ENCODE results near the gene NDUFS4. TPM values are rescaled to one million over a fixed set of nuclear protein-coding genes. Genes with fewer than 3 reads are reported as not detected.

The NDUFS4 gene
- total RNA-seq, 1 donor from 2014 or later = 3.0 TPM

GRCh38 chr5:53667621-53668020, 107.2 kb downstream of the NDUFS4 start:
- Histone ChIP-seq H3K9me3 (no peaks in the 10 kb centered on the region), H3K4me1 (no peaks in the 10 kb centered on the region), H3K36me3 (peaks cover 0 to 10% of the 10 kb centered on the region in 2 donors), H3K27me3 (no peaks in the 10 kb centered on the region), H3K27ac (no peak overlapping the region), H3K4me3 (no peak overlapping the region)
- TF ChIP-seq CTCF (IDR thresholded peaks at IDR 0.05) = no peak
- intact Hi-C loops (cut with DNase I) = no loop called here
- no peak for DNase-seq (ENCODE audit: low spot score in 2 of 2)

- peaks cover 0 to 2% of the 10 kb centered on the region in 2 donors for H3K36me3 ChIP-seq
- intact Hi-C loops (cut with DNase I) = no loop called here
- H3K9me3 ChIP-seq = no peaks in the 10 kb centered on the region
- H3K4me3 ChIP-seq = no peak overlapping the region
- no peaks in the 10 kb centered on the region for H3K4me1 ChIP-seq
- no peak overlapping the region for H3K27ac ChIP-seq
- no peak for TF ChIP-seq CTCF (IDR thresholded peaks at IDR 0.05)
- no peak for DNase-seq (ENCODE audit: low spot score in 2 of 2)
- no peaks in the 10 kb centered on the region for H3K27me3 ChIP-seq
These were observed 111.0 kb downstream of the NDUFS4 start for GRCh38 chr5:53671447-53671846.

GRCh38 chr5:53674121-53674520, 113.7 kb downstream of the NDUFS4 start:
- H3K9me3 ChIP-seq = no peaks in the 10 kb centered on the region
- no peak overlapping the region for H3K4me3 ChIP-seq
- H3K36me3 ChIP-seq = no peaks in the 10 kb centered on the region
- H3K4me1 ChIP-seq = no peaks in the 10 kb centered on the region
- H3K27me3 ChIP-seq = no peaks in the 10 kb centered on the region
- H3K27ac ChIP-seq = no peak overlapping the region
- TF ChIP-seq CTCF (IDR thresholded peaks at IDR 0.05) = no peak
- DNase-seq (ENCODE audit: low spot score in 2 of 2) = no peak
- intact Hi-C loops (cut with DNase I) = no loop called here

DNA sequence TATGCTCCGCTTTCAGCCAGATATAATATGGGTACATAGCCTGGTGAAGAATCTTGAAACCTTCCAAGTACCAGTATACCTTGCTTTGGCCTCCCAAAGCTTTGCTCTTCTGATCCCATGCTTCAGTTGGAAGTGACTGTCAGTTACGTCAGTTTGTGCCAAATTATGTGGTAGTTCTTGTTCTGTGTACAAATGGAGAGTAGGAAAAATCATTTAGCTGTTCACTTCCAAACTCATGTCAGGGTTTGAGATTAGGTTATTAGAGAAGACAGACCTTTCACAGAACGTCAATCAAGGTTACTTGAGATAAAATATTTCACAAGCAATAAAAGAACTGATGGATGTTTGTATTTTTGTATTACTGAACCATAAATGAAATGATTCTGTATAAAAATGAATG, 117.2 kb downstream of the NDUFS4 start:
- Histone ChIP-seq H3K36me3 (peaks cover 0 to 17% of the 10 kb centered on the region in 2 donors), H3K4me3 (no peak overlapping the region), H3K9me3 (peaks cover 0 to 4% of the 10 kb centered on the region in 2 donors), H3K27ac (no peak overlapping the region), H3K27me3 (no peaks in the 10 kb centered on the region), H3K4me1 (no peaks in the 10 kb centered on the region)
- TF ChIP-seq CTCF (IDR thresholded peaks at IDR 0.05) = no peak
- DNase-seq (ENCODE audit: low spot score in 2 of 2) = no peak
- intact Hi-C loops (cut with DNase I) = no loop called here

DNA sequence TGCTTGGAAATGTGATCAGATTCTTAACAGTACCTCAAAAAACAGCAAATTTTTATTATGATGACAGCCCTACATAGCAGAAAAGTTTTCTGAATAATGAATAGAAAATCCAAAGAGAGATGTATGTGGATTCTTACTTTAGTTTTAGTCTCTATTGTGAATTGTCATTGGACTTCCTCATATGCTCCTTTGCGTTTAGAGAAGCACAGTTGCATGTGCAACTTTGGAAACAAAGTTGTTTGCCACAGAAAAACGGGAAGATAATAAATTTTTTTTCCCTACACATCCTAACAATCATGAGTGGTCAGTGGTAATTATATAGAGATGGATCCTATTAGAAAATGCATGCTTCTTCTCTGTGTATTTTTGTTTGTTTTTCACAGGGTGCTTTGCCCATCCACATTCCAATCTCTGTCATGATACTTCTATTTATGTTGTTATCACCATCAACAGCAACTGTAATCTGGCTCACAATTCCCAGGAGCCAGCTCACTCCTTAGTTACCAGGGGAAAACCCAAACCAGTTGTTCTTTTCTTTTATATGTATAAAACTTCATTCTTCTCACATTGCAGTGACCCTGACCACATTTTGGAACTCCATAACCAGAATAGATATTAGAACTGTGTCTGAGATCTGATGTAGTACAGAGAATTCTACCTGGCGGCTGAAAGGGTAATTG, 118.7 kb downstream of the NDUFS4 start:
- Histone ChIP-seq H3K27ac (no peak overlapping the region), H3K4me1 (no peaks in the 10 kb centered on the region), H3K4me3 (no peak overlapping the region), H3K27me3 (no peaks in the 10 kb centered on the region), H3K9me3 (peaks cover 0 to 4% of the 10 kb centered on the region in 2 donors), H3K36me3 (peaks cover 3 to 31% of the 10 kb centered on the region in 2 donors)
- intact Hi-C loops (cut with DNase I) = no loop called here
- no peak for TF ChIP-seq CTCF (IDR thresholded peaks at IDR 0.05)
- no peak for DNase-seq (ENCODE audit: low spot score in 2 of 2)
